Measurements from ENCODE around the gene ETFB.

GRCh38 chr19:51352783-51353360 is 13.3 kb downstream of the ETFB start:
- TF ChIP-seq, protein P1, sequence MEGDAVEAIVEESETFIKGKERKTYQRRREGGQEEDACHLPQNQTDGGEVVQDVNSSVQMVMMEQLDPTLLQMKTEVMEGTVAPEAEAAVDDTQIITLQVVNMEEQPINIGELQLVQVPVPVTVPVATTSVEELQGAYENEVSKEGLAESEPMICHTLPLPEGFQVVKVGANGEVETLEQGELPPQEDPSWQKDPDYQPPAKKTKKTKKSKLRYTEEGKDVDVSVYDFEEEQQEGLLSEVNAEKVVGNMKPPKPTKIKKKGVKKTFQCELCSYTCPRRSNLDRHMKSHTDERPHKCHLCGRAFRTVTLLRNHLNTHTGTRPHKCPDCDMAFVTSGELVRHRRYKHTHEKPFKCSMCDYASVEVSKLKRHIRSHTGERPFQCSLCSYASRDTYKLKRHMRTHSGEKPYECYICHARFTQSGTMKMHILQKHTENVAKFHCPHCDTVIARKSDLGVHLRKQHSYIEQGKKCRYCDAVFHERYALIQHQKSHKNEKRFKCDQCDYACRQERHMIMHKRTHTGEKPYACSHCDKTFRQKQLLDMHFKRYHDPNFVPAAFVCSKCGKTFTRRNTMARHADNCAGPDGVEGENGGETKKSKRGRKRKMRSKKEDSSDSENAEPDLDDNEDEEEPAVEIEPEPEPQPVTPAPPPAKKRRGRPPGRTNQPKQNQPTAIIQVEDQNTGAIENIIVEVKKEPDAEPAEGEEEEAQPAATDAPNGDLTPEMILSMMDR (IDR thresholded peaks at IDR 0.05 in 2 of 3, conservative IDR thresholded peaks at IDR 0.05 in 1 of 3; ENCODE audit: borderline replicate concordance in 1 of 3, insufficient read depth in 1 of 3, low read depth in 2 of 3, low read length in 2 of 3) = no peak
- no peak for TF ChIP-seq EZH2 (IDR thresholded peaks at IDR 0.05)
- TF ChIP-seq ZNF274 (IDR thresholded peaks at IDR 0.05; ENCODE audit: low read depth, low read length) = no peak
- TF ChIP-seq EZH2phosphoT487 (IDR thresholded peaks at IDR 0.05; ENCODE audit: borderline replicate concordance) = no peak
- no peak for TF ChIP-seq POLR2A (IDR thresholded peaks at IDR 0.05; ENCODE audit: borderline replicate concordance, extremely low read depth, insufficient read depth, insufficient read length)

Measured in HCT116 (cell line).